HG03139 (cell line): ENCODE results near the gene MAST2.
"Not testable (repeated sequence)": the region's sequence is repeated elsewhere in the genome, so short reads cannot be mapped to it uniquely, and the experiment has no call there.

Experiments used
- ATAC-seq: cut with Tn5 transposase; IDR thresholded peaks from one replicate; pipeline ENCODE4 v1.9.1; 2021; ENCODE audit not compliant: unreplicated experiment

Gene MAST2

GRCh38 chr1:45857101-45857700, 53.8 kb downstream of the MAST2 start:
- no peak for ATAC-seq

GRCh38 chr1:45857755-45858492, 54.5 kb downstream of the MAST2 start:
- not testable (repeated sequence) for ATAC-seq

- no peak for ATAC-seq
These were observed 55.8 kb downstream of the MAST2 start for GRCh38 chr1:45859221-45859620.

GRCh38 chr1:45862008-45862407, 58.6 kb downstream of the MAST2 start:
- ATAC-seq, result no peak

DNA sequence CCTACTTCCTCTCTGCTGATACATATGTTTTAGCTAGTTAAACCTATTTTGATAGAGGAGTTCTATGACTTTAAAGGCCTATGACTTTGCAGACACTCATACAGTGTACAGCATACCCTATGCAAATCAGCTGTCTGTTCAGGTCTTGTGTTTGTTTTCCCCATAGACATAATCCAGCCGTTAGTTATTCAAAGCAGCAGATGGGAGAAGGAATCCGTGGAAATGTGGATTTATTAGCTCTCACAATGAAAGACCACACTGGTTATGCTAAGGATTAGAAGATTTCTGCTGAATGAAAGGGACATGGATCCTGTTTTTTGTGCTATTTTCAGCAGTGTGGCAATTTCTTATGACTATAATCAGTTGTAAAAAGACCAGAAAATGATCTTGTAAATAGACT, 59.8 kb downstream of the MAST2 start:
- no peak for ATAC-seq

DNA sequence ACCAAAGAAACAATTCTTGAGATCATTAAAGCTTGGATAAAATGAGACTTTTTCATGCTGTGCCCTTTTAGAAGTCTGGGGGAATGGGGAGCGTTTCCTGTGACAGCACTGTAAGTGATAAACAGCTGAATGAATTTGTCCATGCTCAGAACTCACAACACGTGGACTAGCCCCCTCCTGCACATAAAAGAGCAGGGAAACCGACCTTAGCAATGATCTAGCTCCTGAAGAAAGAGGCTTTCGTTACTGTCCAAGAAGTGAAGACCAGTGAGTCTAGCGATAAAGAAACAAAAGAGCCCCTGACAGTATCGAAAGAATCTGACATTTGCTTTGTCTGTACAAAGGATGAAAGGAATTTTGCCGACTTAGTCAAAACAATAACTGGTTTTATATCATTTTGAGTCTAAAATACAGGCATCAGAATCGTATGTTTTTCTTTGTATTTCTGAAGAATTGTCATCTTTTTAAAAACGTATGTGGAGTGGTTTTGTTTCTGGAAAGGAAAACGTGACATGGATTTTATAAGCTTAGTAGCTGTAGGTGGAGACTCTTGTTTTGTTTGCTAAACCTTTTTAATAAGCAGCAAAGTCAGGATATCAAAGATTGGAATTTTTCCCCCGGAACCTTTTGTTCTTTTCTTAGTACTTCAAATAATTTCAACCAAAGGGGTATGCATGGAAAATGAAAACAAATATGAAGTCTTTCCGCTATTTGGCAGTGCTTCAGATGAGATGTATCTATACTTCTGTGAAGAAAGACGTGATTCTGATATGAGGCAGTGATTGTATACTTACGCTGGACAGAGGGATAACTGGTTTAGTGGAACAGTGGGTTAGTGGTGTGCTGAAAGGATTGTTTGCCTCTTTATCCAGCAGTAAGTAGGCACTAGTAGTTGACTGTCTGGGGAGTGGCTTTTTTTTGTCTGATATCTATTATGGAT, 61.0 kb downstream of the MAST2 start:
- no peak for ATAC-seq

- ATAC-seq, result no peak
These were observed 64.4 kb downstream of the MAST2 start for GRCh38 chr1:45867697-45868348.

DNA sequence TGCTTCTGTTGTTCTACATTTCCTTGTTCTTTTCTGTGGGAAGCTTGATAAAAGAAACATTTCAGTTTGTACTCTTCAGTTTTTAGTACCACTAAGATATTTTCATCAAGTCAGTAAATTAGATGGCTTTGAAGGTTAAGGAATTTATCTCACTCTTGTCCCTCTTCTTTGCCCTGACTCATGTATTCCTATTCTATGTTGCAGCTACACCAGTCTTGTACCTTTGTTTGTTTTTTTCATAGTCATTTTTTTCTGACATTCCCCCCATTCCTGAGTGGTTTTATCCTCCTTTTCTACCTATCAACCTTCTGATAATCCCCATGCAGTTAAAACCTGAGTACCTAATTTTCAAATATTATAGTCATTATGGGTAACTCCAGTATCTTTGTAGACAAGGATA, 65.4 kb downstream of the MAST2 start:
- ATAC-seq, result no peak

DNA sequence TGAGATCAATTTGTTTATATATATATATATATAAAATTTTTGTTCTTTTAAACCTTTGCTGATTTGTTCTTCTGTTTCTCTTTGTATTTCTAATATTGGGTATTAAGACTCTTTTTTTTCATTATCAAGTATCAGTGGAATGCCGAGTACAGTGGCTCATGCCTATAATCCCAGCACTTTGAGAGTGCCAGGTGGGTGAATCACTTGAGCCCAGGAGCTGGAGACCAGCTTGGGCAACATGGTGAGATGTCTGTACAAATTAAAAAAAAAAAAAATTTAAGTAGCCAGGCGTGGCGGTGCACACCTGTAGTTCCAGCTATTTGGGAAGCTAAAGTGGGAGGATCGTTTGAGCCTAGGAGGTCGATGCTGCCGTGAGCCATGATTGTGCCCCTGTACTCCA, 67.1 kb downstream of the MAST2 start:
- no peak for ATAC-seq

DNA sequence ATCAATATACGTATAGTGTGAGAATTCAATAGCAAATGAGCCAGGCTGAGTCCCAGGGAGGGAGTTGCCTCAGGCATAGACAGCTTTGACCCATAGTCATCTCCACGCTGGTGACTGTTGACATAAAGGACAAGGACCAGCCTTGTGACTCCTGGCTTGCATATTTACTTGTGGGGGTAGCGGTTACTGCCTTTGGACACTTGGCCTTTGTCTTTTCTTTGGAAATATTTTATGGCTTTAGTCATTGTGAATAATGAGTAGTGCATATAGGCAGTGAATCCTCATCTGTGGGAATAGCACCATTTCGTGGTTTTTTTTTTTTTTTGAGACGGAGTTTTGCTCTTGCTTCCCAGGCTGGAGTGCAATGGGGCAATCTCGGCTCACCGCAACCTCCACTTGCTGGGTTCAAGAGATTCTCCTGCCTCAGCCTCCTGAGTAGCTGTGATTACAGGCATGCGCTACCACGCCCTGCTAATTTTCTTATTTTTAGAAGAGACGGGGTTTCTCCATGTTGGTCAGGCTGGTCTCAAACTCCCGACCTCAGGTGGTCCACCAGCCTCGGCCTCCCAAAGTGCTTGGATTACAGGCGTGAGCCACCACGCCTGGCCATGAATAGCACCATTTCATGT, 68.9 kb downstream of the MAST2 start:
- not testable (repeated sequence) for ATAC-seq

GRCh38 chr1:45876000-45876617, 72.7 kb downstream of the MAST2 start:
- ATAC-seq, result no peak

DNA sequence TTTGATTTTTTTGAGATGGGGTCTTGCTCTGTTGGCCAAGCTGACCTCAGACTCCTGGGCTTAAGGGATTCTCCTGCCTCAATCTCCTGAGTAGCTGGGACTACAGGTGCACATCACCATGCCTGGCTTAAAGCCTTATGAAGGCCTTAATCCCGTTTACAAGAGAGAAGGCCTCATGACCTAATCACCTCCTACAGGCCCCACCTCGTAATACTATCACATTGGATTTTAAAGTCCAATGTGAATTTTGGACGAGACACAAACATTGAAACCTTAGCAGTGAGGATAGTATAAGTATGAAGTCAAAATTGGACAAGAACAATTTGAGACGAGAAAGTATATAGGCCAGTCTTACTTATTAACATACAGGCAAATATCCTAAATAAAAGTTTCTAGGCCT, 73.9 kb downstream of the MAST2 start:
- no peak for ATAC-seq

GRCh38 chr1:45879885-45880598, 76.6 kb downstream of the MAST2 start:
- ATAC-seq, result no peak

DNA sequence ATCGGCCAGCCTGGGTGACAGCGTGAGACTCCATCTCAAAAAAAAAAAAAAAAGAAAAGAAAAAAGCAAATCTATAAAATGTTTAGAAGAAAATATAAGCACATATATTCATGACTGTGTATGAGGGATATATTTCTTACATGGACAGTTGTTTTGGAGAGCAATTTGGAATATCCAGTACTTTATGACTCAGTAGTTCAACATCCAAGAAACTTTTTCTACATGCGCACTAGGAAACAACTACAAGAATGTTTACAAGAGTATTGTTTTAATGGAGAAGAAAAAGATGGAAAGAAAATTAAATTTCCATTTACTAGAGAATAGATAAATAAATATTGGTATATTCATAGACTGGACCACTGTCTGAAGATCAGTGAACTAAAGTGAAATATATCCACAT, 77.5 kb downstream of the MAST2 start:
- ATAC-seq, result no peak

DNA sequence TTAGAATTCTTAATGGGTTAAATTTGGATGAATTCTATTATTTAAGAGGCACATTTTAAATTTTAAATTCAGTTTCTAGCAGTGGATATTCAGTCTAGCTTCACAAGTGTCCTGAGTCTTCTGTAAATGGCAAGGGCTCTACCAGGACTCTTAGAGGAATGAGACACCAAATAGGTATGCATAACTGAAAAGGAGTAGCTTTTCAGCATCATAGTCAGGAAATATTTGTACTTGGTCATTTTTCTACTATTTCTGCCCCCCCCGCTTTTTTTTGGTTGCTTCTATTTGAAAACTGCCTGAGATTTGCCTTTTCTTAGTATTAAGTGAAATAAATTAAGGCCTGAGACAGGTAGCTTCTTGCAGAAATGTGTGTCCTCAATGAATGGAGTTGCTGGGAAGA, 80.2 kb downstream of the MAST2 start:
- ATAC-seq, result no peak

GRCh38 chr1:45884700-45885099, 81.3 kb downstream of the MAST2 start:
- ATAC-seq, result no peak

GRCh38 chr1:45886229-45886628, 82.8 kb downstream of the MAST2 start:
- no peak for ATAC-seq

GRCh38 chr1:45887156-45887842, 83.9 kb downstream of the MAST2 start:
- no peak for ATAC-seq

DNA sequence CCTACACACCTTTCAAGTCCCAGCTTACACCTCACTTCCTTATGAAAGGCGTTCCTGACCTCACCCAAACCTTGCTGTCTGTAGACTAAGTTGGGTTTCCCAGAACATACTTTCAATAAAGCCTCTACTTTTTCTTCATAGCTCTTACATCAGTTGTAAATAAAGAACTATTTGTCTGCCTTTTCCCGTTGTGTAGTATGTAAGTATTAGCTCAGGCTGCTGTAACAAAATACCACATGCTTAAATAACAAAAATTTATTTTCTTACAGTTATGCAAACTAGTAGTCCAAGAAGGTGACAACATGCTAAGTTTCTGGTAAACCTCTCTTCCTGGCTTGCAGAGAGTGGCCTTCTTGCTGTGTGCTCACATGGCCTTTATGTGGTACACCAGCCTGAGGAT, 86.7 kb downstream of the MAST2 start:
- no peak for ATAC-seq
